Esophagus squamous epithelium (tissue), 5 donors: ENCODE data around the gene TBC1D1. TPM values are rescaled to one million over a fixed set of nuclear protein-coding genes. Genes with fewer than 3 reads are reported as not detected.

Experiments
- DNase-seq: peaks from one replicate; lab custom pipeline; 2025; lab: John Stamatoyannopoulos, UW
- H3K27ac ChIP-seq, 4 donors: fragments of 200-600 bp; sonication (generic); one replicate each; pipeline ENCODE4 v1.5.1; 2016 to 2019; ENCODE audit warnings: mild to moderate bottlenecking in 1 of 4
- H3K27me3 ChIP-seq, 4 donors: fragments of 200-600 bp; sonication (generic); 1 replicate in 3 of 4; 2 replicates in 1 of 4; pipeline versions ENCODE4 v1.5.1 to v1.6.0; 2017 to 2021; ENCODE audit warnings: antibody characterized with exemption in 1 of 4
- H3K36me3 ChIP-seq, 3 donors: fragments of 200-600 bp; sonication (generic); one replicate each; pipeline ENCODE4 v1.5.1; 2016 to 2019
- H3K4me1 ChIP-seq, 3 donors: fragments of 200-600 bp; sonication (generic); one replicate each; pipeline ENCODE4 v1.5.1; 2017 to 2019
- H3K4me3 ChIP-seq, 4 donors: fragments of 200-600 bp; sonication (generic); 1 replicate in 3 of 4; 2 replicates in 1 of 4; pipeline ENCODE4 v1.5.1; 2016 to 2019; ENCODE audit warnings: mild to moderate bottlenecking in 2 of 4, moderate library complexity in 1 of 4
- H3K9me3 ChIP-seq, 3 donors: fragments of 200-600 bp; sonication (generic); one replicate each; pipeline ENCODE4 v1.5.1; 2016 to 2019
- CTCF ChIP-seq, 6 experiments: fragments of 450-650 bp in 4 of 6; fragments of 200-600 bp in 2 of 6; sonication (generic) in 2 of 6; IDR thresholded peaks; one replicate each; pipeline ENCODE4 v1.5.1; 2016 to 2019; ENCODE audit warnings: antibody characterized with exemption in 6 of 6, mild to moderate bottlenecking in 4 of 6, moderate library complexity in 4 of 6
- POLR2A ChIP-seq, 4 donors: fragments of 450-650 bp; IDR thresholded peaks; one replicate each; pipeline ENCODE4 v1.6.1; 2017; ENCODE audit warnings: antibody characterized with exemption in 4 of 4, mild to moderate bottlenecking in 4 of 4, moderate library complexity in 3 of 4
- WGBS, 2 donors: methylation state at CpG; one replicate each; pipeline ENCODE4 v1.1.5; 2018; 5-methylcytosine and 5-hydroxymethylcytosine counted together
- intact Hi-C: fragments of 100-400 bp; cut with DNase I; formaldehyde crosslinking; loops from one replicate; pipeline ENCODE4 v1.15.0; 2022
- total RNA-seq, 4 donors: library from RNA; depleted of rRNA; stranded (reverse); fragments of >200 nt; gene quantifications; one replicate each; pipeline ENCODE4 v1.1.0, GENCODE V29; 2016
- donor health status: DM: yes; HTN: yes; CAD: no.

The TBC1D1 gene
- total RNA-seq, 4 donors from 2014 or later: 6.9 to 44.6 (median 25.6) TPM

GRCh38 chr4:37991623-37992410 lies 100.9 kb downstream of the TBC1D1 start:
- H3K9me3 ChIP-seq: no peaks in the 10 kb centered on the region
- WGBS, 2 donors: 89 to 91% methylated on average over 8 of the region's 8 CpGs
- H3K4me1 ChIP-seq: peaks cover 6 to 65% (median 31%) of the 10 kb centered on the region in 3 donors
- TF ChIP-seq CTCF (IDR thresholded peaks at IDR 0.05): no peak
- no peak for TF ChIP-seq POLR2A (IDR thresholded peaks at IDR 0.05)
- intact Hi-C loops: no loop called here
- no peak overlapping the region for H3K4me3 ChIP-seq
- no peaks in the 10 kb centered on the region for H3K36me3 ChIP-seq
- DNase-seq: no peak
- H3K27me3 ChIP-seq: no peaks in the 10 kb centered on the region
- no peak overlapping the region for H3K27ac ChIP-seq

GRCh38 chr4:37993806-37994205 lies 102.9 kb downstream of the TBC1D1 start:
- TF ChIP-seq CTCF (IDR thresholded peaks at IDR 0.05) (no peak), POLR2A (IDR thresholded peaks at IDR 0.05) (no peak)
- Histone ChIP-seq H3K4me3 (no peak overlapping the region), H3K36me3 (no peaks in the 10 kb centered on the region), H3K4me1 (peaks cover 6 to 64% (median 31%) of the 10 kb centered on the region in 3 donors), H3K9me3 (no peaks in the 10 kb centered on the region), H3K27ac (no peak overlapping the region), H3K27me3 (no peaks in the 10 kb centered on the region)
- WGBS, 2 donors: 77 to 82% methylated on average over 7 to 9 of the region's 10 CpGs
- intact Hi-C loops: no loop called here
- DNase-seq: no peak

- WGBS, 2 donors: 25 to 32% methylated on average over 3 of the region's 3 CpGs
- peak overlapping the region in 1 of 4 donors; percentile 14 for H3K27ac ChIP-seq
- TF ChIP-seq POLR2A (IDR thresholded peaks at IDR 0.05): no peak
- TF ChIP-seq CTCF (IDR thresholded peaks at IDR 0.05): no peak
- intact Hi-C loops: no loop called here
- H3K36me3 ChIP-seq: no peaks in the 10 kb centered on the region
- H3K4me1 ChIP-seq: peaks cover 6 to 57% (median 27%) of the 10 kb centered on the region in 3 donors
- no peak for DNase-seq
- H3K27me3 ChIP-seq: no peaks in the 10 kb centered on the region
- H3K4me3 ChIP-seq: no peak overlapping the region
- no peaks in the 10 kb centered on the region for H3K9me3 ChIP-seq
Observed at GRCh38 chr4:37994569-37994968, 103.7 kb downstream of the TBC1D1 start.

- TF ChIP-seq CTCF (IDR thresholded peaks at IDR 0.05): no peak
- 92 to 93% methylated on average over 4 to 5 of the region's 5 CpGs for WGBS, 2 donors
- no peak for DNase-seq
- no peak overlapping the region for H3K4me3 ChIP-seq
- H3K9me3 ChIP-seq: no peaks in the 10 kb centered on the region
- no peaks in the 10 kb centered on the region for H3K36me3 ChIP-seq
- peak overlapping the region in 2 of 4 donors; percentile 4 to 14 for H3K27ac ChIP-seq
- intact Hi-C loops: no loop called here
- no peaks in the 10 kb centered on the region for H3K27me3 ChIP-seq
- peaks cover 6 to 49% (median 26%) of the 10 kb centered on the region in 3 donors for H3K4me1 ChIP-seq
Observed at GRCh38 chr4:37995299-37995821, 104.5 kb downstream of the TBC1D1 start.
